ENCODE results near the gene SIPA1L3. TPM values are rescaled to one million over a fixed set of nuclear protein-coding genes. Genes with fewer than 3 reads are reported as not detected.

Gene SIPA1L3
- total RNA-seq, 1 donor from 2014 or later = 26.9 TPM

DNA sequence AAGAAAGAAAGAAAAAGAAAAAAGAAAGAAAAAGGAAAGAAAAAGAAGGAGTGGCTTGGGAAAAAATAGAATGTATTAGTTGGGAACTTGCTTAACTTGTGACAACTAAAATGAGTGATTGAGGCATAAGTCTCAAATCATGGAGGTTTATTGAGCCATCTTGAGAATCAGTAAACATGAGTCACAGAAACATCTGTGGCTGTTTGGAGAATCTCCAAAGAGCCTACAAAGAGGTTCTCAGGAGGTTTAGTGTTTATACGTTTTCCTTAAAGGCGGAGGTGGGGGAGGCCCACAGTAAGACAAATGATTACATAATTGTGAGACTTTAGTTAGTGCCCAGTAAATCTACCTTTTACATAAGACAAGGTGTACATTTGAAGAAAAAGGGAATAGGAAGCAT, 39.2 kb upstream of the SIPA1L3 start:
- Histone ChIP-seq H3K9me3 (ENCODE audit: insufficient read depth, low read depth, low read length) (no peaks in the 10 kb centered on the region), H4K20me1 (ENCODE audit: insufficient read depth, low read length) (no peaks in the 10 kb centered on the region), H2AFZ (ENCODE audit: low read depth, low read length) (no peak overlapping the region), H3K4me3 (ENCODE audit: insufficient read depth, low read depth, low read length) (no peak overlapping the region), H3K79me2 (ENCODE audit: insufficient read depth, low read length) (no peaks in the 10 kb centered on the region), H3K27ac (ENCODE audit: low read depth, low read length) (no peak overlapping the region), H3K27me3 (ENCODE audit: insufficient read depth, low read length) (no peaks in the 10 kb centered on the region), H3K9ac (ENCODE audit: low read length) (no peak overlapping the region), H3K4me2 (ENCODE audit: low read length) (no peak overlapping the region), H3K36me3 (ENCODE audit: insufficient read depth, low read length) (no peaks in the 10 kb centered on the region), H3K4me1 (ENCODE audit: insufficient read depth, low read length) (no peaks in the 10 kb centered on the region)
- FAIRE-seq = no peak
- peaks cover 3% of the 10 kb centered on the region for H3K4me1 Mint-ChIP-seq (ENCODE audit: low read depth, unreplicated experiment)
- no peaks in the 10 kb centered on the region for H3K27me3 Mint-ChIP-seq (ENCODE audit: low read depth, unreplicated experiment)
- no peak overlapping the region for H3K27ac Mint-ChIP-seq (ENCODE audit: unreplicated experiment)
- peaks cover 14% of the 10 kb centered on the region for H3K9me3 Mint-ChIP-seq (ENCODE audit: unreplicated experiment)
- H3K4me3 Mint-ChIP-seq (ENCODE audit: unreplicated experiment) = no peak overlapping the region
- H3K36me3 Mint-ChIP-seq (ENCODE audit: low read depth, unreplicated experiment) = peaks cover 2% of the 10 kb centered on the region
- TF ChIP-seq, protein P1, sequence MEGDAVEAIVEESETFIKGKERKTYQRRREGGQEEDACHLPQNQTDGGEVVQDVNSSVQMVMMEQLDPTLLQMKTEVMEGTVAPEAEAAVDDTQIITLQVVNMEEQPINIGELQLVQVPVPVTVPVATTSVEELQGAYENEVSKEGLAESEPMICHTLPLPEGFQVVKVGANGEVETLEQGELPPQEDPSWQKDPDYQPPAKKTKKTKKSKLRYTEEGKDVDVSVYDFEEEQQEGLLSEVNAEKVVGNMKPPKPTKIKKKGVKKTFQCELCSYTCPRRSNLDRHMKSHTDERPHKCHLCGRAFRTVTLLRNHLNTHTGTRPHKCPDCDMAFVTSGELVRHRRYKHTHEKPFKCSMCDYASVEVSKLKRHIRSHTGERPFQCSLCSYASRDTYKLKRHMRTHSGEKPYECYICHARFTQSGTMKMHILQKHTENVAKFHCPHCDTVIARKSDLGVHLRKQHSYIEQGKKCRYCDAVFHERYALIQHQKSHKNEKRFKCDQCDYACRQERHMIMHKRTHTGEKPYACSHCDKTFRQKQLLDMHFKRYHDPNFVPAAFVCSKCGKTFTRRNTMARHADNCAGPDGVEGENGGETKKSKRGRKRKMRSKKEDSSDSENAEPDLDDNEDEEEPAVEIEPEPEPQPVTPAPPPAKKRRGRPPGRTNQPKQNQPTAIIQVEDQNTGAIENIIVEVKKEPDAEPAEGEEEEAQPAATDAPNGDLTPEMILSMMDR (IDR thresholded peaks at IDR 0.05; ENCODE audit: insufficient read depth, low read depth, low read length) = no peak
- no peak for TF ChIP-seq EZH2 (IDR thresholded peaks at IDR 0.05; ENCODE audit: insufficient read depth, low read length)
- peak; percentile 70 for DNase-seq (ENCODE audit: low read depth)

DNA sequence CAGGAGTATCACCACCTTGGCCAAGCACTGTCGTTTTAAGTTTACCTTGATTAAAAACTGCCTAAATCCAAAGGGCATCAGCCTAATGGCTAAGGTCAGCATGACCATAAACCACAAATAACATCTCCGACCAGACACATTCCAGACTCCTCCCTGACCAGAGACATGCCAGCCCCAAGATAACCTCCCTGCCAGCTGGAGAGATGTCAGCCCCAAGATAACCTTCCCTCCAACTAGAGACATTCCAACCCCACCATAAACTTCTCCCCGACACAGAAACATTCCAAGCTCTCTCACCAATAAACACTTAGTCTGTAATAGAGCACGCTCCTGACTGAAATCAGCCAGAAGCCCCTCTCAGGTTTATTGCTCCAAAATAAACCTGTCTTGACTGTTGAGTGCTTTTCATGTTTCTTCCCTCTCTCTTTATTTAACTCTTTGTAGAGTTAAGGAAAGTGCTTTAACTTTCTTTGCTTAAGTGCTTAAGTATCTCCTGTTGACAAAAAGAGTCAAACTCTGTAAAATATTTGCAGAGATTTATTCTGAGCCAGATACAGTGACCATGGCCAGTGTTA, 37.2 kb upstream of the SIPA1L3 start:
- H3K9ac ChIP-seq (ENCODE audit: low read length) = no peak overlapping the region
- Mint-ChIP-seq H3K36me3 (ENCODE audit: low read depth, unreplicated experiment) (peaks cover 2% of the 10 kb centered on the region), H3K4me3 (ENCODE audit: unreplicated experiment) (no peak overlapping the region), H3K27me3 (ENCODE audit: low read depth, unreplicated experiment) (no peaks in the 10 kb centered on the region), H3K4me1 (ENCODE audit: low read depth, unreplicated experiment) (peaks cover 3% of the 10 kb centered on the region), H3K9me3 (ENCODE audit: unreplicated experiment) (peaks cover 21% of the 10 kb centered on the region), H3K27ac (ENCODE audit: unreplicated experiment) (no peak overlapping the region)
- no peak for TF ChIP-seq EZH2 (IDR thresholded peaks at IDR 0.05; ENCODE audit: insufficient read depth, low read length)
- TF ChIP-seq, protein P1 (IDR thresholded peaks at IDR 0.05; ENCODE audit: insufficient read depth, low read depth, low read length) = no peak
- no peak overlapping the region for H3K4me3 ChIP-seq (ENCODE audit: insufficient read depth, low read depth, low read length)
- no peaks in the 10 kb centered on the region for H4K20me1 ChIP-seq (ENCODE audit: insufficient read depth, low read length)
- H3K4me1 ChIP-seq (ENCODE audit: insufficient read depth, low read length) = no peaks in the 10 kb centered on the region
- no peaks in the 10 kb centered on the region for H3K79me2 ChIP-seq (ENCODE audit: insufficient read depth, low read length)
- H3K36me3 ChIP-seq (ENCODE audit: insufficient read depth, low read length) = no peaks in the 10 kb centered on the region
- no peak overlapping the region for H3K4me2 ChIP-seq (ENCODE audit: low read length)
- no peak overlapping the region for H3K27ac ChIP-seq (ENCODE audit: low read depth, low read length)
- no peaks in the 10 kb centered on the region for H3K9me3 ChIP-seq (ENCODE audit: insufficient read depth, low read depth, low read length)
- no peak for FAIRE-seq
- DNase-seq (ENCODE audit: low read depth) = no peak
- H3K27me3 ChIP-seq (ENCODE audit: insufficient read depth, low read length) = no peaks in the 10 kb centered on the region
- H2AFZ ChIP-seq (ENCODE audit: low read depth, low read length) = no peak overlapping the region

DNA sequence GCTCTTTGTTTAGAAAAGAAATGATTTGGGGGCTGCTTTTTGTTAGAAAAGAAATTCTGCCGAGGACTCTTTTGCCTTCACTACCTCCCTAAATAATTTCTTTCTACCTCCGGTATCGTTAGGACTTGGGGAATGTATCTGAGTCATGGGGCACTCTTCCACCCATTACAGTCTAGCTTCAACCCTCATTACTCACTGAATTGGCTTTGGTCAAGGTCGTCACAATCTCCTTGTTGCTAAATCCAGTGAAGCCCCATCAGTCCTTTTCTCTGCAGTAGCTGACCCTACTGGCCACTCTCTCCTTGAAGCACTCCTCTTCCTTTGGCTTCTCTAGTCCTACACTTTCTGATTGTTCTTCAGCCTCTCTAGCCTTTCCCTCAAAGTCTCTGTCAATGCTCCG, 34.6 kb upstream of the SIPA1L3 start:
- H3K9ac ChIP-seq (ENCODE audit: low read length) = no peak overlapping the region
- no peaks in the 10 kb centered on the region for H3K36me3 ChIP-seq (ENCODE audit: insufficient read depth, low read length)
- no peaks in the 10 kb centered on the region for H3K4me1 ChIP-seq (ENCODE audit: insufficient read depth, low read length)
- H3K79me2 ChIP-seq (ENCODE audit: insufficient read depth, low read length) = no peaks in the 10 kb centered on the region
- no peak overlapping the region for H3K27ac ChIP-seq (ENCODE audit: low read depth, low read length)
- H4K20me1 ChIP-seq (ENCODE audit: insufficient read depth, low read length) = no peaks in the 10 kb centered on the region
- H3K4me3 ChIP-seq (ENCODE audit: insufficient read depth, low read depth, low read length) = no peak overlapping the region
- no peak overlapping the region for H3K4me2 ChIP-seq (ENCODE audit: low read length)
- no peaks in the 10 kb centered on the region for H3K27me3 ChIP-seq (ENCODE audit: insufficient read depth, low read length)
- no peak overlapping the region for H3K4me3 Mint-ChIP-seq (ENCODE audit: unreplicated experiment)
- peak; percentile 22 for DNase-seq (ENCODE audit: low read depth)
- H3K36me3 Mint-ChIP-seq (ENCODE audit: low read depth, unreplicated experiment) = peaks cover 2% of the 10 kb centered on the region
- no peaks in the 10 kb centered on the region for H3K9me3 ChIP-seq (ENCODE audit: insufficient read depth, low read depth, low read length)
- peaks cover 19% of the 10 kb centered on the region for H3K9me3 Mint-ChIP-seq (ENCODE audit: unreplicated experiment)
- no peak for FAIRE-seq
- H3K4me1 Mint-ChIP-seq (ENCODE audit: low read depth, unreplicated experiment) = peaks cover 3% of the 10 kb centered on the region
- no peaks in the 10 kb centered on the region for H3K27me3 Mint-ChIP-seq (ENCODE audit: low read depth, unreplicated experiment)
- H2AFZ ChIP-seq (ENCODE audit: low read depth, low read length) = no peak overlapping the region
- no peak overlapping the region for H3K27ac Mint-ChIP-seq (ENCODE audit: unreplicated experiment)
- TF ChIP-seq, protein P1 (IDR thresholded peaks at IDR 0.05; ENCODE audit: insufficient read depth, low read depth, low read length) = no peak
- TF ChIP-seq EZH2 (IDR thresholded peaks at IDR 0.05; ENCODE audit: insufficient read depth, low read length) = no peak
